ENCODE data around the gene LSAMP.
"Not testable (repeated sequence)": the region's sequence is repeated elsewhere in the genome, so short reads cannot be mapped to it uniquely, and the experiment has no call there.

Gene LSAMP

GRCh38 chr3:116087426-116087825 is 357.9 kb downstream of the LSAMP start:
- DNase-seq: no peak

- DNase-seq: no peak
These were observed 360.1 kb downstream of the LSAMP start for GRCh38 chr3:116084999-116085791.

GRCh38 chr3:116083683-116084082 is 361.6 kb downstream of the LSAMP start:
- DNase-seq: no peak

- DNase-seq: no peak
These were observed 366.7 kb downstream of the LSAMP start for GRCh38 chr3:116078561-116078960.

- DNase-seq: no peak
These were observed 367.7 kb downstream of the LSAMP start for GRCh38 chr3:116077557-116077956.

- DNase-seq: no peak
These were observed 368.2 kb downstream of the LSAMP start for GRCh38 chr3:116077059-116077458.

- not testable (repeated sequence) for DNase-seq
These were observed 374.6 kb downstream of the LSAMP start for GRCh38 chr3:116070516-116071278.

- no peak for DNase-seq
These were observed 375.2 kb downstream of the LSAMP start for GRCh38 chr3:116070061-116070460.

GRCh38 chr3:116069024-116069423 is 376.3 kb downstream of the LSAMP start:
- no peak for DNase-seq

- no peak for DNase-seq
These were observed 378.0 kb downstream of the LSAMP start for GRCh38 chr3:116067326-116067725.

- DNase-seq: no peak
These were observed 379.8 kb downstream of the LSAMP start for GRCh38 chr3:116065501-116065900.

- no peak for DNase-seq
These were observed 380.6 kb downstream of the LSAMP start for GRCh38 chr3:116064646-116065045.

- DNase-seq: no peak
These were observed 385.7 kb downstream of the LSAMP start for GRCh38 chr3:116059421-116060096.

- DNase-seq: no peak
These were observed 386.4 kb downstream of the LSAMP start for GRCh38 chr3:116058844-116059243.

GRCh38 chr3:116057400-116058006 is 387.8 kb downstream of the LSAMP start:
- DNase-seq: no peak

GRCh38 chr3:116056280-116056679 is 389.0 kb downstream of the LSAMP start:
- no peak for DNase-seq

GRCh38 chr3:116053017-116053416 is 392.3 kb downstream of the LSAMP start:
- DNase-seq: no peak

- DNase-seq: no peak
These were observed 392.7 kb downstream of the LSAMP start for GRCh38 chr3:116052602-116053001.

GRCh38 chr3:116051586-116051985 is 393.7 kb downstream of the LSAMP start:
- DNase-seq: no peak

- DNase-seq: no peak
These were observed 394.2 kb downstream of the LSAMP start for GRCh38 chr3:116051040-116051439.

- no peak for DNase-seq
These were observed 394.9 kb downstream of the LSAMP start for GRCh38 chr3:116050311-116050915.

GRCh38 chr3:116048991-116049390 is 396.3 kb downstream of the LSAMP start:
- DNase-seq: no peak

- DNase-seq: no peak
These were observed 398.9 kb downstream of the LSAMP start for GRCh38 chr3:116046350-116046749.

Data from NCI-H748 treated with DMSO at 0.1 percent for 48 hours (cell line).